Measurements from ENCODE around the gene ZNF165. TPM values are rescaled to one million over a fixed set of nuclear protein-coding genes. Genes with fewer than 3 reads are reported as not detected.

The ZNF165 gene
- total and polyA plus RNA-seq, 2 of the 8 experiments (the other 6 are each of a cell fraction or from before 2014, with no cell fraction given) = 1.2 to 9.3 TPM

DNA sequence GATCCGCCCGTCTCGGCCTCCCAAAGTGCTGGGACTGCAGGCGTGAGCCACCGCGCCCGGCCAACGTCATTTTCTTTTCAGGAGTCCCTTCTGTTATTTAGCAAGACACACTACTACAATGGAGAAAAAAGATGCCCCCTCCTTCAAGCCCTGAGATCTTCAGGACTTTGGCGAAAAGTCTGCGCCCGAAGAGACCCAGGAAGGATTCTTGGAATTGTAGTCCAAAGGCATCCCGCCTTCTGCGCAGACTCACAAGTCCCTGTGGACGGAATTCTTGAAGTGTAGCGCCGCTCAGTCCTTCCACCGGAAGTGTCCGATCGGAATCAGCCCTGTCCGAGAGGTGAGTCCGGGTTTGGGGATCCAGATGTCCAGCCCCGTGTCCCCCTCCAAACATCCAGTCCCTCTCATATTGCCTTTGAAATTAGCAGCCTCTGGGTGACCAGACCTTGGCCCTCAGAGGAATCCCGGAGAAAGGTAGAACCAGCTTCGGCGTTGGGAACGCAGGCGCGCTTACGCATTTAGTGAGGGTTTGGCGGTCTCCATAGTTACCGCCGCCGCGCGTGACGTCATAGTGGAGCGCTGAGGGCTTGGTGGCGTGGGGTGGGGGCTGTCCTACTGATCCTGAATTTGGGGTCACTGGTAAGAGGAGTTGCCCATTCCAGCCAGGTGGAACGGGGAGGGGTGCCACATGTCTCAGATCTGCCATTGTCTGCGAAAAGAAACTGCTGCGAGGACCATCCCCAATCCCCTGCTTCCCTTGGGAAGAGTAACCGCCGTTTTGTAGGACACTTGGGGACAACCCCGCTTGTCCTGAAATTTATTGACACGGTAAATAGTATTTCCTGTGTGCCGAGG lies 490 bp downstream of the ZNF165 start (continued):
- TF ChIP-seq HDAC2 (IDR thresholded peaks at IDR 0.05; ENCODE audit: borderline replicate concordance in 1 of 2, low read depth in 2 of 2, low read length in 2 of 2) = peak in 1 of 2 experiments; percentile 78; a peak in 2 of 4 replicates
- no peak for TF ChIP-seq EZH2 (IDR thresholded peaks at IDR 0.05; ENCODE audit: low read depth, low read length, severe bottlenecking)
- no peak for TF ChIP-seq SIRT6 (IDR thresholded peaks at IDR 0.05; ENCODE audit: low read length)
- peak; percentile 35; the same call in 1 of the 2 replicates for TF ChIP-seq RBBP5 (IDR thresholded peaks at IDR 0.05; ENCODE audit: borderline replicate concordance, low read depth, low read length)
- peak; percentile 89 for TF ChIP-seq ASH2L (IDR thresholded peaks at IDR 0.05; ENCODE audit: low read length)
- TF ChIP-seq SRF (IDR thresholded peaks at IDR 0.05; ENCODE audit: low read depth, low read length) = peak; percentile 73
- TF ChIP-seq EP300 (IDR thresholded peaks at IDR 0.05; ENCODE audit: borderline replicate concordance in 1 of 2, low read depth in 2 of 2, low read length in 2 of 2) = peak in 1 of 2 experiments; percentile 46; a peak in 1 of 3 replicates
- TF ChIP-seq, protein P1, sequence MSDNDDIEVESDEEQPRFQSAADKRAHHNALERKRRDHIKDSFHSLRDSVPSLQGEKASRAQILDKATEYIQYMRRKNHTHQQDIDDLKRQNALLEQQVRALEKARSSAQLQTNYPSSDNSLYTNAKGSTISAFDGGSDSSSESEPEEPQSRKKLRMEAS (IDR thresholded peaks at IDR 0.05) = peak; percentile 36; the same call in 1 of the 2 replicates
- TF ChIP-seq POLR2AphosphoS5 (IDR thresholded peaks at IDR 0.05; ENCODE audit: low read depth, low read length) = peak; percentile 70
- peak; percentile 53; the same call in 1 of the 2 replicates for TF ChIP-seq ATF3 (IDR thresholded peaks at IDR 0.05; ENCODE audit: insufficient read depth, low read depth, low read length)
- TF ChIP-seq POU5F1 (IDR thresholded peaks at IDR 0.05; ENCODE audit: low read depth, low read length) = no peak
